Panc1 (cell line): ENCODE data around the gene SULT2B1. TPM values are rescaled to one million over a fixed set of nuclear protein-coding genes. Genes with fewer than 3 reads are reported as not detected.

Experiments used
- ATAC-seq: fragments of 200-7000 bp; cut with Tn5 transposase; 2 replicates; pipeline ENCODE4 v1.9.1; 2020; ENCODE audit warnings: mild to moderate bottlenecking, moderate library complexity
- BruUV-seq: library from RNA; stranded (reverse); fragments of 400-500 nt; replicated peaks from 2 replicates; lab custom pipeline; 2021; lab: Mats Ljungman, UMichigan
- CTCF ChIA-PET: fragments of 300-600 bp; sonication (Branson Sonifier 250); formaldehyde crosslinking; loops from one replicate; lab custom pipeline; 2022; ENCODE audit warnings: antibody characterized with exemption; lab: Charles Lee
- POLR2A ChIA-PET: fragments of 300-600 bp; sonication (Branson Sonifier 250); formaldehyde crosslinking; loops from one replicate; lab custom pipeline; 2022; ENCODE audit warnings: antibody characterized with exemption; lab: Charles Lee
- DNase-seq: peaks from one replicate; pipeline ENCODE4 v3.0.0-alpha.2; 2010; ENCODE audit warnings: low read depth, low spot score
- H3K27ac ChIP-seq: 2 replicates; pipeline ENCODE4 v1.5.1; 2011; ENCODE audit warnings: mild to moderate bottlenecking, low read length, inconsistent platforms
- H3K27me3 ChIP-seq: fragments of 200-500 bp; sonication (Bioruptor generic); 2 replicates; pipeline ENCODE4 v1.6.0; 2014; ENCODE audit warnings: low read length, inconsistent platforms; ENCODE audit not compliant: control insufficient read depth, insufficient read depth
- H3K36me3 ChIP-seq: fragments of 200-500 bp; sonication (Bioruptor generic); 2 replicates; pipeline ENCODE4 v1.5.1; 2014; ENCODE audit warnings: inconsistent platforms, mild to moderate bottlenecking, low read length, moderate library complexity; ENCODE audit not compliant: control insufficient read depth, insufficient read depth
- H3K4me1 ChIP-seq: 2 replicates; pipeline ENCODE4 v1.5.1; 2011; ENCODE audit warnings: inconsistent platforms, mild to moderate bottlenecking, low read length, moderate library complexity; ENCODE audit not compliant: control insufficient read depth, insufficient read depth
- H3K4me3 ChIP-seq, 2 experiments: 2 replicates each; pipeline ENCODE4 v1.5.1; 2011 to 2012; ENCODE audit warnings: low read depth in 2 of 2, low read length in 2 of 2, mild to moderate bottlenecking in 2 of 2, inconsistent platforms in 1 of 2, moderate library complexity in 1 of 2
- H3K9me3 ChIP-seq: fragments of 200-500 bp; sonication (Bioruptor generic); 2 replicates; pipeline ENCODE4 v1.5.1; 2014; ENCODE audit warnings: low read depth, mild to moderate bottlenecking, inconsistent platforms, low read length, moderate library complexity; ENCODE audit not compliant: control insufficient read depth, insufficient read depth
- CTCF ChIP-seq: fragments of 450-650 bp; IDR thresholded peaks from 2 replicates; pipeline ENCODE4 v1.5.1; 2017; ENCODE audit warnings: mild to moderate bottlenecking
- POLR2AphosphoS5 ChIP-seq: IDR thresholded peaks from 2 replicates; pipeline ENCODE4 v1.6.1; 2012; ENCODE audit warnings: mild to moderate bottlenecking, low read depth, low read length, moderate library complexity
- REST ChIP-seq, 2 experiments: IDR thresholded peaks; 2 replicates each; pipeline ENCODE4 v1.6.1; 2011 to 2012; ENCODE audit warnings: low read depth in 2 of 2, control low read depth in 1 of 2, low read length in 1 of 2, mild to moderate bottlenecking in 1 of 2, moderate library complexity in 1 of 2; ENCODE audit not compliant: insufficient read depth in 1 of 2
- SIN3A ChIP-seq: IDR thresholded peaks from 2 replicates; pipeline ENCODE4 v1.6.1; 2012; ENCODE audit warnings: low read depth, mild to moderate bottlenecking, low read length, moderate library complexity, borderline replicate concordance; ENCODE audit not compliant: insufficient read depth
- TCF7L2 ChIP-seq: IDR thresholded peaks from 2 replicates; pipeline ENCODE4 v1.6.1; 2011; ENCODE audit warnings: mild to moderate bottlenecking, low read depth, low read length, inconsistent platforms
- in situ Hi-C: cut with HindIII; loops from 2 replicates; pipeline ENCODE4 v1.10.0; 2016; ENCODE audit warnings: low sequenced_read_pairs, low pct_unique_long_range_greater_than_20kb
- intact Hi-C: fragments of 100-400 bp; cut with micrococcal nuclease; formaldehyde crosslinking; loops from one replicate; pipeline ENCODE4 v1.10.0; 2022; ENCODE audit not compliant: unreplicated experiment
- total RNA-seq: library from RNA; stranded (reverse); gene quantifications from one replicate; pipeline ENCODE4 v1.2.1, GENCODE V29; 2021; ENCODE audit not compliant: unreplicated experiment

SULT2B1 gene
- total RNA-seq, 1 experiment from 2014 or later, result 3.6 TPM

GRCh38 chr19:48554385-48555091 is 2.6 kb downstream of the SULT2B1 start:
- H3K4me1 ChIP-seq, result peaks cover 30% of the 10 kb centered on the region
- no peaks in the 10 kb centered on the region for H3K36me3 ChIP-seq
- intact Hi-C loops (no loop called here), in situ Hi-C loops (no loop called here)
- H3K4me3 ChIP-seq, result no peak overlapping the region
- peak overlapping the region; percentile 79 for H3K27ac ChIP-seq
- BruUV-seq, result no TSS peak
- no peak for DNase-seq
- CTCF ChIA-PET, result interaction anchor here (0.6 to 0.9 kb wide), 3 partner anchors 8 to 295 kb away, joined by 3 to 13 read pairs (median 4); no protein-coding TSS in a partner anchor
- POLR2A ChIA-PET, result interaction anchor here (0.6 kb wide), 1 partner anchor 181 kb away, joined by 8 read pairs; no protein-coding TSS in a partner anchor
- ATAC-seq, result peak; percentile 42
- no peak for TF ChIP-seq CTCF
- TF ChIP-seq POLR2AphosphoS5, result no peak
- TF ChIP-seq SIN3A, result no peak
- no peak for TF ChIP-seq REST (IDR thresholded peaks at IDR 0.05; ENCODE audit: insufficient read depth in 1 of 2, low read depth in 2 of 2, low read length in 1 of 2)
- no peak for TF ChIP-seq TCF7L2
- no peaks in the 10 kb centered on the region for H3K9me3 ChIP-seq
- H3K27me3 ChIP-seq, result no peaks in the 10 kb centered on the region

- in situ Hi-C loops (no loop called here), intact Hi-C loops (no loop called here)
- POLR2A ChIA-PET, result no interaction called here
- no TSS peak for BruUV-seq
- CTCF ChIA-PET, result no interaction called here
- H3K36me3 ChIP-seq, result no peaks in the 10 kb centered on the region
- no peaks in the 10 kb centered on the region for H3K9me3 ChIP-seq
- DNase-seq (no peak), ATAC-seq (peak; percentile 41; the same call in 1 of the 2 replicates)
- H3K4me3 ChIP-seq, result no peak overlapping the region; a peak in 1 of 4 replicates
- TF ChIP-seq SIN3A (no peak), REST (IDR thresholded peaks at IDR 0.05; ENCODE audit: insufficient read depth in 1 of 2, low read depth in 2 of 2, low read length in 1 of 2) (no peak), CTCF (no peak), TCF7L2 (no peak), POLR2AphosphoS5 (no peak)
- no peaks in the 10 kb centered on the region for H3K27me3 ChIP-seq
- H3K4me1 ChIP-seq, result peaks cover 30% of the 10 kb centered on the region
- H3K27ac ChIP-seq, result peak overlapping the region; percentile 79
Observed at GRCh38 chr19:48556163-48556562, 4.2 kb downstream of the SULT2B1 start.
